Stimulated activated CD4-positive, alpha-beta T cell treated with anti-CD3 and anti-CD28 coated beads, TNF-alpha, amount 100 ng/mL, for 48 hours (primary cell): ENCODE data around the gene CCDC74A.
"Not testable (repeated sequence)": the region's sequence is repeated elsewhere in the genome, so short reads cannot be mapped to it uniquely, and the experiment has no call there.

Experiments used
- DNase-seq, 3 donors: peaks; one replicate each; pipeline ENCODE4 v3.0.0-alpha.2; 2020; ENCODE audit warnings: low read depth in 3 of 3

Gene CCDC74A

GRCh38 chr2:131556998-131557397, 29.3 kb downstream of the CCDC74A start:
- no peak for DNase-seq

GRCh38 chr2:131557558-131558321, 30.1 kb downstream of the CCDC74A start:
- no peak for DNase-seq

- no peak for DNase-seq
Measured at GRCh38 chr2:131566371-131566770, 38.7 kb downstream of the CCDC74A start.

DNA sequence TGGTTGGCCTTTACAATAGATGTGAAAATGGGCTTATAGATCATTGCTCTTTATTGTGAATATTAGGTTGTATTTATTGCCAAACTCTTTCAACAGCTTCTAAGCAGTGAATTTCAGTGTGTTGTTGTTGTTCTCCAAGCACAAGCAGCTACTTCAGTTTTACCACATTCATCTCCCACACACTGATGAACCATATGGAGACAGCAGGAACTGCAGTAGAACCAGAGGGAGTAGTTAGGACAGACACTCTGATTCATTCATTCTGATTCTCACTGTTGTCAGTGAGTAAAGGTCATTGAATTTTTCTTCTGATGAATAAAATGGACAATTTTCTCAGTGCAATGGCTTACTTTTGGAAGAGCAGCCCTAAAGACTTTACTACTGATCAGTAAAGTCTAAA, 40.2 kb downstream of the CCDC74A start:
- DNase-seq, result no peak

DNA sequence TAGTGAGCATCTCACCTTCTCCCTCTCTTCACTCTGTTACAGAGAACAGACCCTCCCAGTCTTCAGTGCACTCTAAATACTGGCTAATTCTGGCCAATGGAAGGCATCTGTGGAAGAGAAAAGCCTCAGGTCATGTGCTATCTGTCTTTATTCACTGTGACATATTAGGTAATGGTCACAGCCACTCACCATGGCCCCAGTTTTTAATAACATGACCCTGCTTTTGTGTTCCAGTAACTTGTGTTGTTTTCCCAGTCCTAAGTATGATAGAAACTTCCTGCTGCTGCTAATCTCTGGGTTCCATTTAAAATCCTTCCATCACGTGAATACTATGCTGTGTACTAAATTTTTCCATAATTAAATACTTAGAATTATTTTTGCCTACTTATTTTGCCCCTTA, 40.7 kb downstream of the CCDC74A start:
- DNase-seq, result not testable (repeated sequence)

- DNase-seq, result no peak
Measured at GRCh38 chr2:131572175-131572574, 44.5 kb downstream of the CCDC74A start.

GRCh38 chr2:131577812-131578211, 50.1 kb downstream of the CCDC74A start:
- DNase-seq, result no peak

GRCh38 chr2:131580187-131580586, 52.5 kb downstream of the CCDC74A start:
- DNase-seq, result no peak
